HCT116 (cell line): ENCODE data around the gene CPED1. TPM values are rescaled to one million over a fixed set of nuclear protein-coding genes. Genes with fewer than 3 reads are reported as not detected.

ENCODE experiments used
- ATAC-seq: fragments of 200-7000 bp; cut with Tn5 transposase; 2 replicates; pipeline ENCODE4 v1.9.1; 2020; ENCODE audit warnings: mild to moderate bottlenecking, moderate library complexity
- BruUV-seq: library from RNA; stranded (reverse); fragments of 400-500 nt; replicated peaks from 2 replicates; lab custom pipeline; 2021; lab: Mats Ljungman, UMichigan
- CTCF ChIA-PET: fragments of 300-600 bp; sonication (Branson Sonifier 250); formaldehyde crosslinking; loops from one replicate; lab custom pipeline; 2021; ENCODE audit warnings: antibody characterized with exemption; lab: Charles Lee
- POLR2A ChIA-PET: fragments of 300-600, 350-600 bp; sonication (Branson Sonifier 250); formaldehyde crosslinking; loops from one replicate; lab custom pipeline; 2021; ENCODE audit warnings: antibody characterized with exemption; lab: Charles Lee
- RAD21 ChIA-PET, 2 experiments: fragments of 300-600 bp; sonication (Branson Sonifier 250); formaldehyde crosslinking; loops; one replicate each; lab custom pipeline; 2023; ENCODE audit warnings: low total read pairs in 2 of 2; ENCODE audit not compliant: uncharacterized antibody in 2 of 2, unreplicated experiment in 2 of 2, low non-redundant PET in 1 of 2; lab: Charles Lee
- DNase-seq: peaks from one replicate; pipeline ENCODE4 v3.0.0-alpha.2; 2010; ENCODE audit warnings: low read depth, low spot score
- H2AFZ ChIP-seq: fragments of 200-600 bp; shearing (Covaris generic), sonication (generic); 2 replicates; pipeline ENCODE4 v1.6.1; 2017; ENCODE audit warnings: low read depth, mixed run types, mixed read lengths, antibody characterized with exemption, low read length; ENCODE audit not compliant: poor library complexity, severe bottlenecking
- H3K27ac ChIP-seq: 2 replicates; pipeline ENCODE4 v1.5.1; 2012; ENCODE audit warnings: low read depth, low read length
- H3K27me3 ChIP-seq: fragments of 200-600 bp; sonication (generic); 2 replicates; pipeline ENCODE4 v1.6.1; 2016; ENCODE audit warnings: mixed run types, low read length, mixed read lengths; ENCODE audit not compliant: insufficient read depth
- H3K36me3 ChIP-seq, 2 experiments: fragments of 200-500 bp in 1 of 2; fragments of 200-600 bp in 1 of 2; sonication (Bioruptor generic) in 1 of 2; sonication (generic) in 1 of 2; 2 replicates each; pipeline versions ENCODE4 v1.5.1 to v1.6.1; 2014 to 2016; ENCODE audit warnings: low read length in 2 of 2, inconsistent platforms in 1 of 2, mixed read lengths in 1 of 2, mixed run types in 1 of 2; ENCODE audit not compliant: insufficient read depth in 2 of 2, control insufficient read depth in 1 of 2
- H3K4me1 ChIP-seq, 2 experiments: fragments of 200-600 bp in 1 of 2; sonication (generic) in 1 of 2; 2 replicates each; pipeline versions ENCODE4 v1.5.1 to v1.6.1; 2012 to 2017; ENCODE audit warnings: low read length in 2 of 2, inconsistent platforms in 1 of 2, mild to moderate bottlenecking in 1 of 2, mixed read lengths in 1 of 2, mixed run types in 1 of 2, moderate library complexity in 1 of 2; ENCODE audit not compliant: insufficient read depth in 2 of 2, control insufficient read depth in 1 of 2
- H3K4me2 ChIP-seq: fragments of 200-600 bp; sonication (generic); 2 replicates; pipeline ENCODE4 v1.6.1; 2017; ENCODE audit warnings: mixed run types, low read length, mixed read lengths
- H3K4me3 ChIP-seq, 2 experiments: fragments of 200-600 bp in 1 of 2; sonication (generic) in 1 of 2; replicated peaks in 1 of 2; 2 replicates each; pipeline ENCODE4 v1.5.1; 2011 to 2016; ENCODE audit warnings: low read length in 2 of 2, control low read depth in 1 of 2, low read depth in 1 of 2, mild to moderate bottlenecking in 1 of 2, mixed read lengths in 1 of 2, mixed run types in 1 of 2
- H3K79me2 ChIP-seq: fragments of 200-600 bp; sonication (generic); 2 replicates; pipeline ENCODE4 v1.6.1; 2017; ENCODE audit warnings: mild to moderate bottlenecking, mixed run types, low read length, moderate library complexity, mixed read lengths; ENCODE audit not compliant: insufficient read depth
- H3K9ac ChIP-seq: fragments of 200-600 bp; sonication (generic); 2 replicates; pipeline ENCODE4 v1.6.1; 2016; ENCODE audit warnings: low read length, mixed read lengths
- H3K9me2 ChIP-seq: fragments of 200-600 bp; sonication (generic), shearing (Covaris generic); 2 replicates; pipeline ENCODE4 v1.6.1; 2017; ENCODE audit warnings: mixed run types, mild to moderate bottlenecking, moderate library complexity; ENCODE audit not compliant: insufficient read depth
- H3K9me3 ChIP-seq, 2 experiments: fragments of 200-500 bp in 1 of 2; fragments of 200-600 bp in 1 of 2; sonication (Bioruptor generic) in 1 of 2; sonication (generic) in 1 of 2; 2 replicates each; pipeline ENCODE4 v1.6.1; 2014 to 2017; ENCODE audit warnings: low read length in 2 of 2, mixed read lengths in 2 of 2, inconsistent platforms in 1 of 2, low read depth in 1 of 2, mild to moderate bottlenecking in 1 of 2, mixed run types in 1 of 2, moderate library complexity in 1 of 2; ENCODE audit not compliant: control insufficient read depth in 1 of 2, insufficient read depth in 1 of 2
- H4K20me1 ChIP-seq: fragments of 200-600 bp; sonication (generic), shearing (Covaris generic); 2 replicates; pipeline ENCODE4 v1.6.1; 2017; ENCODE audit warnings: mixed run types, mild to moderate bottlenecking, moderate library complexity; ENCODE audit not compliant: insufficient read depth
- CBX3 ChIP-seq: IDR thresholded peaks from 2 replicates; pipeline ENCODE4 v1.6.1; 2012; ENCODE audit warnings: low read depth
- CEBPB ChIP-seq: IDR thresholded peaks from 2 replicates; pipeline ENCODE4 v1.6.1; 2012; ENCODE audit warnings: low read depth
- ELF1 ChIP-seq: IDR thresholded peaks from 2 replicates; pipeline ENCODE4 v1.6.1; 2012; ENCODE audit warnings: low read depth, borderline replicate concordance
- POLR2AphosphoS5 ChIP-seq: IDR thresholded peaks from 2 replicates; pipeline ENCODE4 v1.6.1; 2011; ENCODE audit warnings: mild to moderate bottlenecking, low read depth, low read length, moderate library complexity
- RAD21 ChIP-seq: IDR thresholded peaks from 2 replicates; pipeline ENCODE4 v1.6.1; 2012; ENCODE audit warnings: low read depth, mild to moderate bottlenecking
- SIN3A ChIP-seq: IDR thresholded peaks from 2 replicates; pipeline ENCODE4 v1.6.1; 2012; ENCODE audit warnings: low read depth
- SP1 ChIP-seq: IDR thresholded peaks from 2 replicates; pipeline ENCODE4 v1.6.1; 2012; ENCODE audit warnings: low read depth
- ZFX ChIP-seq: fragments of 450-650 bp; IDR thresholded peaks from 2 replicates; pipeline ENCODE4 v1.6.1; 2017
- ZNF274 ChIP-seq: fragments of 200-500 bp; sonication (Bioruptor generic); IDR thresholded peaks from 2 replicates; pipeline ENCODE4 v1.6.1; 2014; ENCODE audit warnings: mild to moderate bottlenecking, low read depth, low read length, inconsistent platforms
- intact Hi-C: fragments of 100-400 bp; cut with micrococcal nuclease; formaldehyde crosslinking; loops from 2 replicates; pipeline ENCODE4 v1.10.0; 2022
- total RNA-seq: library from RNA; stranded (reverse); gene quantifications from one replicate; pipeline ENCODE4 v1.2.1, GENCODE V29; 2021; ENCODE audit not compliant: unreplicated experiment
- TF ChIP-seq, protein P1 (sequence below): IDR thresholded peaks from 2 replicates; pipeline ENCODE4 v1.6.1; 2012
- TF ChIP-seq, protein P2 (sequence below): IDR thresholded peaks from 2 replicates; pipeline ENCODE4 v1.6.1; 2011; ENCODE audit warnings: mild to moderate bottlenecking, low read length, moderate library complexity; ENCODE audit not compliant: insufficient replicate concordance; ENCODE audit errors: extremely low read depth

Gene CPED1
- total RNA-seq, 1 experiment from 2014 or later, result 1.2 TPM

DNA sequence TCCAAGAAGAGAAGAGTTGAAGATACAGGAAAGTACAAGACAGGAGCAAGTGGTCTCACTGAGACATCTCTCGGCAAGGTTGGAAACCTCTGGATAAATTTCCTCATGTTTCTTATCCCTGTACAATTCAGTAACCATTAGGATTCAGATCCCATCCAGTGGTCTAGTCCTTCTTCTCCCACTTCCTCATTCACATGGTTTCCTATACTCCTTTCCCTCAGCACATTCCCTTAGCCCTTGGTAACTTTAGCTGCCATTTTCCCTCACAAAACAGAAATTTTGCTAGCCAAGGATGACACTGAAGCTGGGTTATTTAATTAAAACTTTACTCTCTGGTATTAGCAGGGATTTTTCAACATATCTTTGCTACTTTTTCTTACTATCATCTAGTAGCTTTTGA, 82.6 kb downstream of the CPED1 start:
- no peak overlapping the region for H3K27ac ChIP-seq
- no peak overlapping the region for H3K9ac ChIP-seq
- H3K27me3 ChIP-seq, result no peaks in the 10 kb centered on the region
- no peak overlapping the region for H3K4me2 ChIP-seq
- RAD21 ChIA-PET, result no interaction called here
- CTCF ChIA-PET, result no interaction called here
- DNase-seq, result no peak
- POLR2A ChIA-PET, result no interaction called here
- no peaks in the 10 kb centered on the region for H3K9me3 ChIP-seq
- no peak for ATAC-seq
- H2AFZ ChIP-seq, result no peak overlapping the region
- H4K20me1 ChIP-seq, result no peaks in the 10 kb centered on the region
- BruUV-seq, result no TSS peak
- H3K9me2 ChIP-seq, result no peaks in the 10 kb centered on the region
- no peak overlapping the region for H3K4me3 ChIP-seq
- TF ChIP-seq ZNF274 (no peak), CEBPB (no peak), POLR2AphosphoS5 (no peak), SIN3A (no peak), CBX3 (no peak), SP1 (no peak), RAD21 (no peak), ZFX (no peak), ELF1 (no peak)
- TF ChIP-seq, protein P1, sequence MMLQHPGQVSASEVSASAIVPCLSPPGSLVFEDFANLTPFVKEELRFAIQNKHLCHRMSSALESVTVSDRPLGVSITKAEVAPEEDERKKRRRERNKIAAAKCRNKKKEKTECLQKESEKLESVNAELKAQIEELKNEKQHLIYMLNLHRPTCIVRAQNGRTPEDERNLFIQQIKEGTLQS, result no peak
- TF ChIP-seq, protein P2, sequence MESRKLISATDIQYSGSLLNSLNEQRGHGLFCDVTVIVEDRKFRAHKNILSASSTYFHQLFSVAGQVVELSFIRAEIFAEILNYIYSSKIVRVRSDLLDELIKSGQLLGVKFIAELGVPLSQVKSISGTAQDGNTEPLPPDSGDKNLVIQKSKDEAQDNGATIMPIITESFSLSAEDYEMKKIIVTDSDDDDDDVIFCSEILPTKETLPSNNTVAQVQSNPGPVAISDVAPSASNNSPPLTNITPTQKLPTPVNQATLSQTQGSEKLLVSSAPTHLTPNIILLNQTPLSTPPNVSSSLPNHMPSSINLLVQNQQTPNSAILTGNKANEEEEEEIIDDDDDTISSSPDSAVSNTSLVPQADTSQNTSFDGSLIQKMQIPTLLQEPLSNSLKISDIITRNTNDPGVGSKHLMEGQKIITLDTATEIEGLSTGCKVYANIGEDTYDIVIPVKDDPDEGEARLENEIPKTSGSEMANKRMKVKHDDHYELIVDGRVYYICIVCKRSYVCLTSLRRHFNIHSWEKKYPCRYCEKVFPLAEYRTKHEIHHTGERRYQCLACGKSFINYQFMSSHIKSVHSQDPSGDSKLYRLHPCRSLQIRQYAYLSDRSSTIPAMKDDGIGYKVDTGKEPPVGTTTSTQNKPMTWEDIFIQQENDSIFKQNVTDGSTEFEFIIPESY, result no peak
- H3K79me2 ChIP-seq, result no peaks in the 10 kb centered on the region
- H3K36me3 ChIP-seq, result no peaks in the 10 kb centered on the region
- intact Hi-C loops, result no loop called here
- peaks cover 0 to 1% of the 10 kb centered on the region in 2 experiments; a peak in 1 of 4 replicates for H3K4me1 ChIP-seq
